Neural progenitor cell (in vitro differentiated cells): ENCODE data around the gene RPS6KB1. TPM values are rescaled to one million over a fixed set of nuclear protein-coding genes. Genes with fewer than 3 reads are reported as not detected.
"Not testable (repeated sequence)": the region's sequence is repeated elsewhere in the genome, so short reads cannot be mapped to it uniquely, and the experiment has no call there.

Experiments
- DNase-seq: peaks from one replicate; pipeline ENCODE4 v3.0.0-alpha.2; 2016; ENCODE audit warnings: low spot score
- H2AFZ ChIP-seq: fragments of 200-600 bp; sonication (generic); replicated peaks from 2 replicates; pipeline ENCODE4 v1.6.1; 2016; ENCODE audit warnings: antibody characterized with exemption
- H3F3A ChIP-seq: fragments of 200-600 bp; sonication (generic); 2 replicates; pipeline ENCODE4 v1.6.1; 2016; ENCODE audit warnings: antibody characterized with exemption, low read depth
- H3K27ac ChIP-seq: fragments of 200-600 bp; sonication (generic); 2 replicates; pipeline ENCODE4 v1.5.1; 2016; ENCODE audit warnings: mild to moderate bottlenecking
- H3K27me3 ChIP-seq: fragments of 200-600 bp; sonication (generic); 2 replicates; pipeline ENCODE4 v1.6.1; 2016; ENCODE audit warnings: mild to moderate bottlenecking, moderate library complexity
- H3K36me3 ChIP-seq: fragments of 200-600 bp; sonication (generic); 2 replicates; pipeline ENCODE4 v1.5.1; 2016
- H3K4me1 ChIP-seq: fragments of 200-600 bp; sonication (generic); 2 replicates; pipeline ENCODE4 v1.6.1; 2016; ENCODE audit warnings: mixed run types
- H3K4me2 ChIP-seq: fragments of 200-600 bp; sonication (generic); 2 replicates; pipeline ENCODE4 v1.6.1; 2016
- H3K4me3 ChIP-seq: fragments of 200-600 bp; sonication (generic); 2 replicates; pipeline ENCODE4 v1.5.1; 2016
- H3K79me2 ChIP-seq: fragments of 200-600 bp; sonication (generic); 2 replicates; pipeline ENCODE4 v1.6.1; 2016; ENCODE audit warnings: low read depth
- H3K9ac ChIP-seq: fragments of 200-600 bp; sonication (generic); 2 replicates; pipeline ENCODE4 v1.6.1; 2016
- H3K9me3 ChIP-seq: fragments of 200-600 bp; sonication (generic); 2 replicates; pipeline ENCODE4 v1.5.1; 2016; ENCODE audit warnings: low read depth
- H4K20me1 ChIP-seq: fragments of 200-600 bp; sonication (generic); 2 replicates; pipeline ENCODE4 v1.6.1; 2016; ENCODE audit warnings: low read depth
- H3K27ac Mint-ChIP-seq: 3 replicates; pipeline ENCODE4 v1.8.0; 2021; ENCODE audit warnings: mixed read lengths
- H3K27me3 Mint-ChIP-seq: 2 replicates; pipeline ENCODE4 v1.8.0; 2022; ENCODE audit warnings: low read depth, mild to moderate bottlenecking, inconsistent platforms, moderate library complexity, mixed read lengths; ENCODE audit not compliant: insufficient read depth
- H3K36me3 Mint-ChIP-seq: 3 replicates; pipeline ENCODE4 v1.8.0; 2021; ENCODE audit warnings: mixed read lengths
- H3K4me1 Mint-ChIP-seq: 3 replicates; pipeline ENCODE4 v1.8.0; 2021; ENCODE audit warnings: mixed read lengths
- H3K4me3 Mint-ChIP-seq: 3 replicates; pipeline ENCODE4 v1.8.0; 2021; ENCODE audit warnings: mild to moderate bottlenecking, moderate library complexity, mixed read lengths
- H3K9me3 Mint-ChIP-seq: 3 replicates; pipeline ENCODE4 v1.8.0; 2020; ENCODE audit warnings: mixed read lengths
- EZH2 ChIP-seq: fragments of 200-600 bp; sonication (generic); IDR thresholded peaks from 2 replicates; pipeline ENCODE4 v1.6.1; 2017; ENCODE audit warnings: antibody characterized with exemption, mild to moderate bottlenecking, moderate library complexity
- EZH2phosphoT487 ChIP-seq: fragments of 200-600 bp; sonication (generic); IDR thresholded peaks from 2 replicates; pipeline ENCODE4 v1.6.1; 2017; ENCODE audit warnings: antibody characterized with exemption
- total RNA-seq: library from RNA; depleted of rRNA; stranded (reverse); fragments of >200 nt; gene quantifications from 2 replicates; pipeline ENCODE4 v1.2.3, GENCODE V29; 2015; ENCODE audit warnings: low replicate concordance
- TF ChIP-seq, protein P1 (sequence below): fragments of 200-600 bp; sonication (generic); IDR thresholded peaks from 2 replicates; pipeline ENCODE4 v1.5.1; 2017; ENCODE audit warnings: antibody characterized with exemption, mild to moderate bottlenecking

RPS6KB1 gene
- total RNA-seq, 1 donor from 2014 or later: 18.7 TPM

DNA sequence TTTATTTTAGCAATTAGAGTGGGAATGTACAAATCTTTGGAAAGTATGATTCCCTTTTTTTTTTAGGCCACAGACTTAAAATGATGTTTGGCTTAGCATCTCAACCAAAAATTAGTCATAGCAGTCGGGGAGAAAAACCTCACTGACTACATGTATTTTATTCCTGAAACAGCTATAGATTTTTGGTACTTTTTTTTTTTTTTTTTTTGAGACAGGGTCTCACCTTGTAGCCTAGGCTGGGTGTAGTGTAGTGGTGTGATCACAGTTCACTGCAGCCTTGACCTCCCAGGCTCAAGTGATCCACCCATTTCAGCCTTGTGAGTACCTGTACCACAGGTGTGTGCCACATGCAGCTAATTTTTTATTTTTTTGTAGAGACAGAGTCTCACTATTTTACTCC lies 48.2 kb downstream of the RPS6KB1 start:
- H3K36me3 ChIP-seq: no peaks in the 10 kb centered on the region
- TF ChIP-seq EZH2 (no peak), EZH2phosphoT487 (no peak)
- TF ChIP-seq, protein P1, sequence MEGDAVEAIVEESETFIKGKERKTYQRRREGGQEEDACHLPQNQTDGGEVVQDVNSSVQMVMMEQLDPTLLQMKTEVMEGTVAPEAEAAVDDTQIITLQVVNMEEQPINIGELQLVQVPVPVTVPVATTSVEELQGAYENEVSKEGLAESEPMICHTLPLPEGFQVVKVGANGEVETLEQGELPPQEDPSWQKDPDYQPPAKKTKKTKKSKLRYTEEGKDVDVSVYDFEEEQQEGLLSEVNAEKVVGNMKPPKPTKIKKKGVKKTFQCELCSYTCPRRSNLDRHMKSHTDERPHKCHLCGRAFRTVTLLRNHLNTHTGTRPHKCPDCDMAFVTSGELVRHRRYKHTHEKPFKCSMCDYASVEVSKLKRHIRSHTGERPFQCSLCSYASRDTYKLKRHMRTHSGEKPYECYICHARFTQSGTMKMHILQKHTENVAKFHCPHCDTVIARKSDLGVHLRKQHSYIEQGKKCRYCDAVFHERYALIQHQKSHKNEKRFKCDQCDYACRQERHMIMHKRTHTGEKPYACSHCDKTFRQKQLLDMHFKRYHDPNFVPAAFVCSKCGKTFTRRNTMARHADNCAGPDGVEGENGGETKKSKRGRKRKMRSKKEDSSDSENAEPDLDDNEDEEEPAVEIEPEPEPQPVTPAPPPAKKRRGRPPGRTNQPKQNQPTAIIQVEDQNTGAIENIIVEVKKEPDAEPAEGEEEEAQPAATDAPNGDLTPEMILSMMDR: no peak

DNA sequence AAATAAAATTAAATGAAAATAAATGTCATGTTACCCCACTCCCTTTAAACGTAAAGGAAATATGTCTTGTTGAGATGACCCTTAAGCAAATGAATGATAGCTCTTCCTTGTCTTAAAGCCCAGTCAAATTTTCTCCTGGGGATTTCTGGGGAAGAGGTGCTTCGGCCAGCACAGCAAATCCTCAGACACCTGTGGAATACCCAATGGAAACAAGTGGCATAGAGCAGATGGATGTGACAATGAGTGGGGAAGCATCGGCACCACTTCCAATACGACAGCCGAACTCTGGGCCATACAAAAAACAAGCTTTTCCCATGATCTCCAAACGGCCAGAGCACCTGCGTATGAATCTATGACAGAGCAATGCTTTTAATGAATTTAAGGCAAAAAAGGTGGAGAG lies 53.5 kb downstream of the RPS6KB1 start:
- H3K27ac ChIP-seq, H3K4me3 ChIP-seq, H2AFZ ChIP-seq, H3K79me2 ChIP-seq, H3K36me3 ChIP-seq, H3K9me3 Mint-ChIP-seq, H4K20me1 ChIP-seq, H3K9me3 ChIP-seq, H3K27me3 Mint-ChIP-seq, H3K27ac Mint-ChIP-seq, H3K4me1 ChIP-seq, H3K4me1 Mint-ChIP-seq, H3K4me2 ChIP-seq, DNase-seq, H3K4me3 Mint-ChIP-seq, H3K27me3 ChIP-seq, H3K9ac ChIP-seq: not testable (repeated sequence)
- peaks cover 17% of the 10 kb centered on the region for H3K36me3 Mint-ChIP-seq
- H3F3A ChIP-seq: peaks cover 10% of the 10 kb centered on the region

More for the DNA sequence above, 48.2 kb downstream of the RPS6KB1 start:
- Histone ChIP-seq H3K79me2 (no peaks in the 10 kb centered on the region), H3F3A (no peaks in the 10 kb centered on the region), H3K27me3 (no peaks in the 10 kb centered on the region), H3K9ac (no peak overlapping the region), H3K27ac (no peak overlapping the region), H3K4me3 (no peak overlapping the region), H3K4me2 (no peak overlapping the region), H3K9me3 (no peaks in the 10 kb centered on the region), H2AFZ (no peak overlapping the region), H4K20me1 (no peaks in the 10 kb centered on the region), H3K4me1 (no peaks in the 10 kb centered on the region)
- Mint-ChIP-seq H3K9me3 (no peaks in the 10 kb centered on the region), H3K27ac (no peak overlapping the region), H3K36me3 (peaks cover 23% of the 10 kb centered on the region), H3K4me1 (no peaks in the 10 kb centered on the region), H3K4me3 (no peak overlapping the region), H3K27me3 (no peaks in the 10 kb centered on the region)
- no peak for DNase-seq

DNA sequence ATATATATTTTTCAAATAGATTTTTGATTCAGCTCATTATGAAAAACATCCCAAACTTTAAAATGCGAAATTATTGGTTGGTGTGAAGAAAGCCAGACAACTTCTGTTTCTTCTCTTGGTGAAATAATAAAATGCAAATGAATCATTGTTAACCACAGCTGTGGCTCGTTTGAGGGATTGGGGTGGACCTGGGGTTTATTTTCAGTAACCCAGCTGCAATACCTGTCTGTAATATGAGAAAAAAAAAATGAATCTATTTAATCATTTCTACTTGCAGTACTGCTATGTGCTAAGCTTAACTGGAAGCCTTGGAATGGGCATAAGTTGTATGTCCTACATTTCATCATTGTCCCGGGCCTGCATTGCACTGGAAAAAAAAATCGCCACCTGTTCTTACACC lies 54.4 kb downstream of the RPS6KB1 start:
- H3K27ac ChIP-seq, H3K27ac Mint-ChIP-seq, H3K9ac ChIP-seq, H3K4me1 ChIP-seq, H3K79me2 ChIP-seq, H3K4me3 ChIP-seq, H4K20me1 ChIP-seq, H3K9me3 ChIP-seq, H3K9me3 Mint-ChIP-seq, DNase-seq, H3K27me3 Mint-ChIP-seq, H3K4me3 Mint-ChIP-seq, H3K36me3 ChIP-seq, H3K27me3 ChIP-seq, H3K4me2 ChIP-seq, H3K4me1 Mint-ChIP-seq, H2AFZ ChIP-seq: not testable (repeated sequence)
- H3F3A ChIP-seq: peaks cover 17% of the 10 kb centered on the region
- H3K36me3 Mint-ChIP-seq: peaks cover 14% of the 10 kb centered on the region

DNA sequence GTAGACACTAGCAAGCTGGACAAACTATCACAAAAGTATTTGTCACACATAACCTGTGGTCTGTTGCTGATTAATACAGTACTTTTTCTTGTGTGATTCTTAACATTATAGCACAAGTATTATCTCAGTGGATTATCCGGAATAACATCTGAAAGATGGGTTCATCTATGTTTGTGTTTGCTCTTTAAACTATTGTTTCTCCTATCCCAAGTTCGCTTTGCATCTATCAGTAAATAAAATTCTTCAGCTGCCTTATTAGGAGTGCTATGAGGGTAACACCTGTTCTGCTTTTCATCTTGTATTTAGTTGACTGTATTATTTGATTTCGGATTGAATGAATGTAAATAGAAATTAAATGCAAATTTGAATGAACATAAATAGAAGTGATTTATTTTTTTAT lies 57.1 kb downstream of the RPS6KB1 start:
- Histone ChIP-seq H4K20me1 (no peaks in the 10 kb centered on the region), H3K36me3 (no peaks in the 10 kb centered on the region), H3K27me3 (no peaks in the 10 kb centered on the region), H3K79me2 (no peaks in the 10 kb centered on the region), H3K4me2 (no peak overlapping the region), H3F3A (peaks cover 17% of the 10 kb centered on the region), H3K4me1 (no peaks in the 10 kb centered on the region), H3K9ac (no peak overlapping the region), H3K9me3 (no peaks in the 10 kb centered on the region), H3K4me3 (no peak overlapping the region), H2AFZ (no peak overlapping the region), H3K27ac (no peak overlapping the region)
- TF ChIP-seq, protein P1: no peak
- no peak for TF ChIP-seq EZH2phosphoT487
- no peak for TF ChIP-seq EZH2
- no peak overlapping the region for H3K4me3 Mint-ChIP-seq
- H3K9me3 Mint-ChIP-seq: no peaks in the 10 kb centered on the region
- peaks cover 13% of the 10 kb centered on the region for H3K36me3 Mint-ChIP-seq
- no peaks in the 10 kb centered on the region for H3K27me3 Mint-ChIP-seq
- no peak for DNase-seq
- no peak overlapping the region for H3K27ac Mint-ChIP-seq
- no peaks in the 10 kb centered on the region for H3K4me1 Mint-ChIP-seq
